GM23338 (cell line): ENCODE measurements around the gene ESRRA. TPM values are rescaled to one million over a fixed set of nuclear protein-coding genes. Genes with fewer than 3 reads are reported as not detected.
"Not testable (repeated sequence)": the region's sequence is repeated elsewhere in the genome, so short reads cannot be mapped to it uniquely, and the experiment has no call there.

Experiments
- ATAC-seq: fragments of 200-7000 bp; cut with Tn5 transposase; 3 replicates; pipeline ENCODE4 v1.9.1; 2020
- DNase-seq: peaks from one replicate; pipeline ENCODE4 v3.0.0-alpha.2; 2015; ENCODE audit warnings: low spot score
- H2AFZ ChIP-seq: fragments of 200-600 bp; sonication (generic); 2 replicates; pipeline ENCODE4 v1.8.0; 2016; ENCODE audit warnings: antibody characterized with exemption, mild to moderate bottlenecking, moderate library complexity
- H3F3A ChIP-seq: fragments of 200-600 bp; sonication (generic); replicated peaks from 2 replicates; pipeline ENCODE4 v1.8.0; 2017; ENCODE audit warnings: antibody characterized with exemption, mixed run types, low read depth
- H3K27ac ChIP-seq: fragments of 200-600 bp; sonication (generic); 2 replicates; pipeline ENCODE4 v1.6.1; 2016; ENCODE audit warnings: low read depth
- H3K27me3 ChIP-seq: fragments of 200-600 bp; sonication (generic); 2 replicates; pipeline ENCODE4 v1.8.0; 2016; ENCODE audit warnings: mild to moderate bottlenecking, mixed run types, moderate library complexity; ENCODE audit not compliant: insufficient read depth
- H3K36me3 ChIP-seq: fragments of 200-600 bp; sonication (generic); 2 replicates; pipeline ENCODE4 v1.8.0; 2016; ENCODE audit warnings: mild to moderate bottlenecking; ENCODE audit not compliant: insufficient read depth
- H3K4me1 ChIP-seq: fragments of 200-600 bp; sonication (generic); 2 replicates; pipeline ENCODE4 v1.8.0; 2016; ENCODE audit warnings: mild to moderate bottlenecking, moderate library complexity; ENCODE audit not compliant: insufficient read depth
- H3K4me2 ChIP-seq: fragments of 200-600 bp; sonication (generic); 2 replicates; pipeline ENCODE4 v1.7.1; 2017; ENCODE audit warnings: mixed run types
- H3K4me3 ChIP-seq: fragments of 200-600 bp; sonication (generic); 2 replicates; pipeline ENCODE4 v1.6.1; 2016; ENCODE audit warnings: mixed run types
- H3K79me2 ChIP-seq: fragments of 200-600 bp; sonication (generic); replicated peaks from 2 replicates; pipeline ENCODE4 v1.8.0; 2017; ENCODE audit warnings: mild to moderate bottlenecking; ENCODE audit not compliant: insufficient read depth
- H3K9me2 ChIP-seq: fragments of 200-600 bp; sonication (generic); 2 replicates; pipeline ENCODE4 v1.8.0; 2017; ENCODE audit not compliant: insufficient read depth
- H4K20me1 ChIP-seq: fragments of 200-600 bp; sonication (generic); replicated peaks from 2 replicates; pipeline ENCODE4 v1.8.0; 2017; ENCODE audit warnings: mild to moderate bottlenecking; ENCODE audit not compliant: insufficient read depth
- H3K27ac Mint-ChIP-seq: 2 replicates; pipeline ENCODE4 v1.8.0; 2020; ENCODE audit warnings: inconsistent platforms, mild to moderate bottlenecking, moderate library complexity, mixed read lengths
- H3K27me3 Mint-ChIP-seq: 3 replicates; pipeline ENCODE4 v1.8.0; 2022; ENCODE audit warnings: low read depth, mild to moderate bottlenecking, moderate library complexity, mixed read lengths, inconsistent platforms; ENCODE audit not compliant: insufficient read depth, poor library complexity
- H3K36me3 Mint-ChIP-seq: 3 replicates; pipeline ENCODE4 v1.8.0; 2021; ENCODE audit warnings: low read depth, mild to moderate bottlenecking, inconsistent platforms, moderate library complexity, mixed read lengths
- H3K4me1 Mint-ChIP-seq: 3 replicates; pipeline ENCODE4 v1.8.0; 2020; ENCODE audit warnings: mild to moderate bottlenecking, inconsistent platforms, mixed read lengths
- H3K4me3 Mint-ChIP-seq: 3 replicates; pipeline ENCODE4 v1.8.0; 2021; ENCODE audit warnings: moderate library complexity, mild to moderate bottlenecking, inconsistent platforms, mixed read lengths
- H3K9me3 Mint-ChIP-seq: 3 replicates; pipeline ENCODE4 v1.8.0; 2020; ENCODE audit warnings: moderate library complexity, mild to moderate bottlenecking, inconsistent platforms, mixed read lengths
- STAT1 ChIP-seq: IDR thresholded peaks from one replicate; pipeline ENCODE4 v1.6.1; 2016; ENCODE audit warnings: antibody characterized with exemption; ENCODE audit not compliant: unreplicated experiment
- ZNF114 ChIP-seq: fragments of 250-450 bp; sonication (Bioruptor Pico); IDR thresholded peaks from 2 replicates; pipeline ENCODE4 v1.5.0; 2020; ENCODE audit warnings: mild to moderate bottlenecking, moderate library complexity
- polyA plus RNA-seq: library from polyadenylated mRNA; unstranded; fragments of >200 nt; fragmentation: Nextera tagmentation; extraction: Ambion mirVana; gene quantifications from 2 replicates; pipeline ENCODE4 v1.2.1, GENCODE V29; 2016
- total RNA-seq: library from RNA; depleted of rRNA; stranded (reverse); fragments of >200 nt; shearing (Covaris generic); gene quantifications from 2 replicates; pipeline ENCODE4 v1.2.3, GENCODE V29; 2014
- TF ChIP-seq, protein P1 (sequence below), 2 experiments: fragments of 200-600 bp in 1 of 2; sonication (generic) in 1 of 2; conservative IDR thresholded peaks; 2 replicates each; pipeline versions ENCODE4 v1.5.1 to v1.6.1; 2016 to 2017; ENCODE audit warnings: antibody characterized with exemption in 2 of 2, low read depth in 2 of 2, mild to moderate bottlenecking in 2 of 2, moderate library complexity in 1 of 2

Gene ESRRA
- total and polyA plus RNA-seq, 2 experiments from 2014 or later, result 13.7 to 55.1 TPM

DNA sequence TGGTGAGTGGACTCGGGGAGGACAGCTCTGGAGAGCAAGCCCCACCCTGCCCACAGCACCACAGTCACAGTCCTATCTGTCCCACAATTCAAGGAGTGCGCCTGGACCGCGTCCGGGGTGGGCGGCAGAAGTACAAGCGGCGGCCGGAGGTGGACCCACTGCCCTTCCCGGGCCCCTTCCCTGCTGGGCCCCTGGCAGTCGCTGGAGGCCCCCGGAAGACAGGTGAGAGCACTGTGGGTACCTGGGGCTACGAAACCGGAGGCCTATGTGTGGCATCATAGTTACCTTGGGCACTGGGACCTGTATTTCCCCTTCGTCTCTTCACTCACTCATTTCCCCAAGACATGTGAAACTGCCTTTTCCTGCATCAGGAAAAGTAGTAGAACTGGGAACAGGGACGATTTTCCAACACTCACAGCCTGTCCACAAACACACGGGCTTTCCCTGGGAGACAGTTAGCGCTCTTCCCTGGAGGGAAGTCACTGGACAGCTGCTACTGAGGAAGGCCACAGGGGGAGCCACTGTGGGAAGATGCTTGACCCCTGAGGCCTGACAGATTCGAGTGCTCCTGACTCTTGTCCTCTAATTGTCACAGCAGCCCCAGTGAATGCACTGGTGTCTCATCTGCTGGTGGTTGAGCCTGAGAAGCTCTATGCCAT is 9.0 kb downstream of the ESRRA start:
- no peak overlapping the region for H2AFZ ChIP-seq
- H3F3A ChIP-seq, result peaks cover 19% of the 10 kb centered on the region; the same call in 1 of the 2 replicates
- H3K4me3 Mint-ChIP-seq, result no peak overlapping the region; the same call in 2 of the 3 replicates
- H3K9me2 ChIP-seq, result no peaks in the 10 kb centered on the region
- peak; percentile 40 for DNase-seq
- ATAC-seq, result no peak
- H3K27me3 ChIP-seq, result no peaks in the 10 kb centered on the region
- H3K9me3 Mint-ChIP-seq, result no peaks in the 10 kb centered on the region; the same call in 1 of the 3 replicates
- no peak overlapping the region for H3K4me3 ChIP-seq
- peaks cover 13% of the 10 kb centered on the region for H3K4me1 Mint-ChIP-seq
- no peak overlapping the region for H3K4me2 ChIP-seq
- peaks cover 29% of the 10 kb centered on the region for H3K27me3 Mint-ChIP-seq
- no peaks in the 10 kb centered on the region; the same call in 1 of the 2 replicates for H4K20me1 ChIP-seq
- peaks cover 34% of the 10 kb centered on the region for H3K79me2 ChIP-seq
- H3K27ac ChIP-seq, result no peak overlapping the region
- 0 out of 2 replicates have a peak overlapping the region, but pooled peaks have one; percentile 26 for H3K27ac Mint-ChIP-seq
- H3K36me3 Mint-ChIP-seq, result peaks cover 32% of the 10 kb centered on the region
- no peak for TF ChIP-seq ZNF114 (CRISPR knock-in tag)
- TF ChIP-seq, protein P1, sequence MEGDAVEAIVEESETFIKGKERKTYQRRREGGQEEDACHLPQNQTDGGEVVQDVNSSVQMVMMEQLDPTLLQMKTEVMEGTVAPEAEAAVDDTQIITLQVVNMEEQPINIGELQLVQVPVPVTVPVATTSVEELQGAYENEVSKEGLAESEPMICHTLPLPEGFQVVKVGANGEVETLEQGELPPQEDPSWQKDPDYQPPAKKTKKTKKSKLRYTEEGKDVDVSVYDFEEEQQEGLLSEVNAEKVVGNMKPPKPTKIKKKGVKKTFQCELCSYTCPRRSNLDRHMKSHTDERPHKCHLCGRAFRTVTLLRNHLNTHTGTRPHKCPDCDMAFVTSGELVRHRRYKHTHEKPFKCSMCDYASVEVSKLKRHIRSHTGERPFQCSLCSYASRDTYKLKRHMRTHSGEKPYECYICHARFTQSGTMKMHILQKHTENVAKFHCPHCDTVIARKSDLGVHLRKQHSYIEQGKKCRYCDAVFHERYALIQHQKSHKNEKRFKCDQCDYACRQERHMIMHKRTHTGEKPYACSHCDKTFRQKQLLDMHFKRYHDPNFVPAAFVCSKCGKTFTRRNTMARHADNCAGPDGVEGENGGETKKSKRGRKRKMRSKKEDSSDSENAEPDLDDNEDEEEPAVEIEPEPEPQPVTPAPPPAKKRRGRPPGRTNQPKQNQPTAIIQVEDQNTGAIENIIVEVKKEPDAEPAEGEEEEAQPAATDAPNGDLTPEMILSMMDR (conservative IDR thresholded peaks at IDR 0.05; ENCODE audit: low read depth in 2 of 2), result peak in 1 of 2 experiments; percentile 40
- peaks cover 10% of the 10 kb centered on the region for H3K4me1 ChIP-seq
- no peaks in the 10 kb centered on the region; the same call in 1 of the 2 replicates for H3K36me3 ChIP-seq

DNA sequence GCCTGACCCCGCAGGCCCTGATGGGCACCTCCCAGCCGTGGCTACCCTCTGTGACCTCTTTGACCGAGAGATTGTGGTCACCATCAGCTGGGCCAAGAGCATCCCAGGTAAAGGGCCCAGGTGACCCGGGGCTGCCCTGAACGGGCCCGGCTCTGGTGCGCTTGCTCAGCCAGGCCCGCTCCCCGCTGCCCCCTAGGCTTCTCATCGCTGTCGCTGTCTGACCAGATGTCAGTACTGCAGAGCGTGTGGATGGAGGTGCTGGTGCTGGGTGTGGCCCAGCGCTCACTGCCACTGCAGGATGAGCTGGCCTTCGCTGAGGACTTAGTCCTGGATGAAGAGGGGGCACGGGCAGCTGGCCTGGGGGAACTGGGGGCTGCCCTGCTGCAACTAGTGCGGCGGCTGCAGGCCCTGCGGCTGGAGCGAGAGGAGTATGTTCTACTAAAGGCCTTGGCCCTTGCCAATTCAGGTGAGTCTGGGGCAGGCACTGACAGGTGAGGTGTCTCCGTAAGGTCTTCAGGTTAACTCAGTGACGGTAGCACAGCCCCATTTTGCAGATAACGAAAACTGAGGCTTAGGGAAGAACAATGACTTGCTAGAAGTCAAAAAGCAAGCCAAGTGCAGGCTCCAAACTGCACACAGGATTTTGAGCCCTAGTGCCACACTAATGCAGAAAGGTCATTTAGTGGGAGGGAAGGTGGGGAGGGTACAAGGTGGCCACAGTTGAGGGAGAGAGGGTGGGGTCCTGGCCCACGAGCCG is 9.7 kb downstream of the ESRRA start:
- Mint-ChIP-seq H3K36me3 (peaks cover 34% of the 10 kb centered on the region), H3K27me3 (peaks cover 30% of the 10 kb centered on the region), H3K9me3 (no peaks in the 10 kb centered on the region; the same call in 1 of the 3 replicates), H3K4me1 (peaks cover 14% of the 10 kb centered on the region), H3K27ac (0 out of 2 replicates have a peak overlapping the region, but pooled peaks have one; percentile 26), H3K4me3 (peak overlapping the region; percentile 49)
- DNase-seq, result no peak
- Histone ChIP-seq H3K79me2 (peaks cover 27% of the 10 kb centered on the region), H3K9me2 (no peaks in the 10 kb centered on the region), H3K27me3 (no peaks in the 10 kb centered on the region), H4K20me1 (no peaks in the 10 kb centered on the region; the same call in 1 of the 2 replicates), H3K4me2 (no peak overlapping the region), H3K4me3 (no peak overlapping the region), H3K4me1 (peaks cover 12% of the 10 kb centered on the region), H3K36me3 (no peaks in the 10 kb centered on the region; the same call in 1 of the 2 replicates), H2AFZ (no peak overlapping the region), H3F3A (peaks cover 19% of the 10 kb centered on the region; the same call in 1 of the 2 replicates), H3K27ac (no peak overlapping the region)
- TF ChIP-seq, protein P1 (conservative IDR thresholded peaks at IDR 0.05; ENCODE audit: low read depth in 2 of 2), result peak in 1 of 2 experiments; percentile 39; a peak in 2 of 4 replicates
- no peak for TF ChIP-seq STAT1
- no peak for ATAC-seq

DNA sequence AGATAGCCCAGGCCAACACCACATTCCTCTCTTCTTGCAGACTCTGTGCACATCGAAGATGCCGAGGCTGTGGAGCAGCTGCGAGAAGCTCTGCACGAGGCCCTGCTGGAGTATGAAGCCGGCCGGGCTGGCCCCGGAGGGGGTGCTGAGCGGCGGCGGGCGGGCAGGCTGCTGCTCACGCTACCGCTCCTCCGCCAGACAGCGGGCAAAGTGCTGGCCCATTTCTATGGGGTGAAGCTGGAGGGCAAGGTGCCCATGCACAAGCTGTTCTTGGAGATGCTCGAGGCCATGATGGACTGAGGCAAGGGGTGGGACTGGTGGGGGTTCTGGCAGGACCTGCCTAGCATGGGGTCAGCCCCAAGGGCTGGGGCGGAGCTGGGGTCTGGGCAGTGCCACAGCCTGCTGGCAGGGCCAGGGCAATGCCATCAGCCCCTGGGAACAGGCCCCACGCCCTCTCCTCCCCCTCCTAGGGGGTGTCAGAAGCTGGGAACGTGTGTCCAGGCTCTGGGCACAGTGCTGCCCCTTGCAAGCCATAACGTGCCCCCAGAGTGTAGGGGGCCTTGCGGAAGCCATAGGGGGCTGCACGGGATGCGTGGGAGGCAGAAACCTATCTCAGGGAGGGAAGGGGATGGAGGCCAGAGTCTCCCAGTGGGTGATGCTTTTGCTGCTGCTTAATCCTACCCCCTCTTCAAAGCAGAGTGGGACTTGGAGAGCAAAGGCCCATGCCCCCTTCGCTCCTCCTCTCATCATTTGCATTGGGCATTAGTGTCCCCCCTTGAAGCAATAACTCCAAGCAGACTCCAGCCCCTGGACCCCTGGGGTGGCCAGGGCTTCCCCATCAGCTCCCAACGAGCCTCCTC is 10.6 kb downstream of the ESRRA start:
- Mint-ChIP-seq H3K36me3 (peaks cover 44% of the 10 kb centered on the region), H3K4me3 (peak overlapping the region; percentile 98), H3K4me1 (peaks cover 15% of the 10 kb centered on the region), H3K27me3 (peaks cover 33% of the 10 kb centered on the region), H3K27ac (peak overlapping the region; percentile 100)
- H3K4me2 ChIP-seq, result peak overlapping the region; percentile 74
- ATAC-seq, H2AFZ ChIP-seq, H4K20me1 ChIP-seq, H3K9me3 Mint-ChIP-seq, H3K36me3 ChIP-seq, H3K9me2 ChIP-seq, H3K27me3 ChIP-seq, DNase-seq: not testable (repeated sequence)
- peaks cover 12% of the 10 kb centered on the region for H3K4me1 ChIP-seq
- peaks cover 17% of the 10 kb centered on the region; the same call in 1 of the 2 replicates for H3F3A ChIP-seq
- H3K79me2 ChIP-seq, result peaks cover 22% of the 10 kb centered on the region
- H3K27ac ChIP-seq, result peak overlapping the region; percentile 93
- peak overlapping the region; percentile 82 for H3K4me3 ChIP-seq
